Upper lobe of right lung (tissue), 1 donor: Measurements from ENCODE around the gene STAG2. TPM values are rescaled to one million over a fixed set of nuclear protein-coding genes. Genes with fewer than 3 reads are reported as not detected.

Experiments
- ATAC-seq: fragments of 200-7000 bp; cut with Tn5 transposase; one replicate; pipeline ENCODE4 v1.9.1; 2020; ENCODE audit warnings: mild to moderate bottlenecking, moderate library complexity
- DNase-seq: peaks from one replicate; pipeline ENCODE4 v3.0.0-alpha.2; 2020
- H3K27ac ChIP-seq: fragments of 200-600 bp; one replicate; pipeline ENCODE4 v1.8.0; 2022
- H3K27me3 ChIP-seq: fragments of 200-600 bp; one replicate; pipeline ENCODE4 v1.8.0; 2022; ENCODE audit warnings: mild to moderate bottlenecking
- H3K36me3 ChIP-seq: fragments of 200-600 bp; one replicate; pipeline ENCODE4 v1.8.0; 2022
- H3K4me1 ChIP-seq: fragments of 200-600 bp; one replicate; pipeline ENCODE4 v1.8.0; 2022
- H3K4me3 ChIP-seq: fragments of 200-600 bp; one replicate; pipeline ENCODE4 v1.8.0; 2022; ENCODE audit warnings: mild to moderate bottlenecking
- H3K9me3 ChIP-seq: fragments of 200-600 bp; one replicate; pipeline ENCODE4 v1.8.0; 2022
- intact Hi-C: fragments of 100-400 bp; cut with DNase I; formaldehyde crosslinking; loops from one replicate; pipeline ENCODE4 v1.11.0; 2022
- total RNA-seq: library from RNA; stranded (reverse); fragmentation: NEBNext Ultra II Directional; extraction: Animal tissue kit (Norgen Biotek cat#: 25700); gene quantifications from one replicate; pipeline ENCODE4 v1.2.1, GENCODE V29; 2021
- TF ChIP-seq, protein P1 (sequence below): fragments of 200-600 bp; IDR thresholded peaks from one replicate; pipeline ENCODE4 v1.8.0; 2022; ENCODE audit warnings: antibody characterized with exemption
- donor health status: DM: no; HTN: yes; CAD: no; lungs with severe emphysema.

Gene STAG2
- total RNA-seq, 1 donor from 2014 or later, result 71.4 TPM

DNA sequence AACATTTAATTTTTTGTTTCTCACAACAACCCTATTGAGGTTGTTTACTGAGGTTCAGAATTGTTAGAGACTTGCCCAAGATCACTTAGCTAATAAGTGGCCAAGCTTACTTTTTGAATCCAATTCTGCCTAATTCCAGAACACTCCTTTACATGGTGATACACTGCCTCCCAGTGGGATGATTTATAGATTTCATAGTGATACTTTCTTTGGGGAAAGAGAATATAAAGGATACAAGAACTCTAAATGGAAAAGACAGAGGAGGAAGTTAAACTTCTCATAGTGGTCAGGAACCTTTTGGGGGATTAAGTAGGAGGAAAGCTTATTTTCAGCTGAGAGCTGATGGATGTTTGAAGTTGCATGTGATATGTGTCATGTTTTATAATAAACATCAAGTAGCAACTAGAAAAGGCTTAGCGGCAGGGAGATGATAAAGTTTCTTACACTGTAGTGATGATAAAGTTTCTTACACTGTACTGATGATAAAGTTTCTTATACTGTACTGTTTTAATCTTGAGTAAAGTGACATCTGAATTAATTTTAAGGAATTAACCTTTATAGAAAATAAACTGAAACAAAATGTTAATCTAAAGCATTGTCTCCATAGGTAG is 15.3 kb downstream of the STAG2 start:
- Histone ChIP-seq H3K9me3 (no peaks in the 10 kb centered on the region), H3K36me3 (no peaks in the 10 kb centered on the region), H3K27me3 (no peaks in the 10 kb centered on the region), H3K27ac (no peak overlapping the region), H3K4me1 (peaks cover 29% of the 10 kb centered on the region), H3K4me3 (no peak overlapping the region)
- TF ChIP-seq, protein P1, sequence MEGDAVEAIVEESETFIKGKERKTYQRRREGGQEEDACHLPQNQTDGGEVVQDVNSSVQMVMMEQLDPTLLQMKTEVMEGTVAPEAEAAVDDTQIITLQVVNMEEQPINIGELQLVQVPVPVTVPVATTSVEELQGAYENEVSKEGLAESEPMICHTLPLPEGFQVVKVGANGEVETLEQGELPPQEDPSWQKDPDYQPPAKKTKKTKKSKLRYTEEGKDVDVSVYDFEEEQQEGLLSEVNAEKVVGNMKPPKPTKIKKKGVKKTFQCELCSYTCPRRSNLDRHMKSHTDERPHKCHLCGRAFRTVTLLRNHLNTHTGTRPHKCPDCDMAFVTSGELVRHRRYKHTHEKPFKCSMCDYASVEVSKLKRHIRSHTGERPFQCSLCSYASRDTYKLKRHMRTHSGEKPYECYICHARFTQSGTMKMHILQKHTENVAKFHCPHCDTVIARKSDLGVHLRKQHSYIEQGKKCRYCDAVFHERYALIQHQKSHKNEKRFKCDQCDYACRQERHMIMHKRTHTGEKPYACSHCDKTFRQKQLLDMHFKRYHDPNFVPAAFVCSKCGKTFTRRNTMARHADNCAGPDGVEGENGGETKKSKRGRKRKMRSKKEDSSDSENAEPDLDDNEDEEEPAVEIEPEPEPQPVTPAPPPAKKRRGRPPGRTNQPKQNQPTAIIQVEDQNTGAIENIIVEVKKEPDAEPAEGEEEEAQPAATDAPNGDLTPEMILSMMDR, result peak; percentile 27
- intact Hi-C loops, result no loop called here
- no peak for DNase-seq
- peak; percentile 71 for ATAC-seq

DNA sequence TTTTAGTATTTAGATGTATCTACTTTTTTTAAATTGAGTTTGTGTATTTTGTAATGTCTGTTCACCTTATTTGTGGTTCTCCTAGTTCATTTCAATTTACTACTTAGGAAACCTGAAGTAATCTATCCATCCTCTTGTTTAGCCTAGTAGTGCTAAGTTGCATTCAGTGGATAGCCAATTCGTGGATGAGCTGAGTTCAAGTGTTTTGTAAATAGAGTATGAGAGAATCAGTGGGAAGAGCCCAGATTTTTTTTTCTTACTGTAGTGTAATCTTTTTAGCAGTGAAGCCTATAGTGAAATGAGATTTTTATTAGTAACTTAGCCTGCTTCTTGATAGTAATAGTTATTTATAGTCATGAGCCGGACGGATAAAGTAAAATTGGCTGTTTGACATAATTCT is 21.7 kb downstream of the STAG2 start:
- TF ChIP-seq, protein P1, result no peak
- peaks cover 15% of the 10 kb centered on the region for H3K4me1 ChIP-seq
- H3K4me3 ChIP-seq, result no peak overlapping the region
- intact Hi-C loops, result no loop called here
- H3K9me3 ChIP-seq, result no peaks in the 10 kb centered on the region
- ATAC-seq, result no peak
- H3K27me3 ChIP-seq, result no peaks in the 10 kb centered on the region
- H3K36me3 ChIP-seq, result no peaks in the 10 kb centered on the region
- no peak overlapping the region for H3K27ac ChIP-seq
- no peak for DNase-seq

DNA sequence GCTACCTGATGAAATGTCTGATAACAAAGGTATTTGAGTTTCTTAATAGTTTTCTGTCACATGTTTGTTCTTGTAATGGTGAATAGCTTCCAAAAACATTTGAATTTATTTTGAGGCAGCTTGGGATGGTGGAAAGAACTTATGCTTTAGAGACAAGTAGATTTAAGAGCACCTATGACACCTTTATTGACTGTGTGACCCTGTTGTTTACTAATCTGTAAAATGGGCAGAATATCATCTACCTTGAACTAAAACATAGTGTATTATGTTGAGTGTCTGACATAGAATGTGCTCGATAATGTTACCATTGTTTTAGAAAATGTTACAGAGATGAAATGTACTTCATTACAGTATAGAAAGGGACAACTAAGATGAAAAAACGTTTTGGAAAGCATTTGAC is 24.9 kb downstream of the STAG2 start:
- DNase-seq, result no peak
- TF ChIP-seq, protein P1, result no peak
- H3K4me3 ChIP-seq, result no peak overlapping the region
- H3K4me1 ChIP-seq, result no peaks in the 10 kb centered on the region
- no peak overlapping the region for H3K27ac ChIP-seq
- no peaks in the 10 kb centered on the region for H3K36me3 ChIP-seq
- ATAC-seq, result no peak
- intact Hi-C loops, result no loop called here
- H3K9me3 ChIP-seq, result no peaks in the 10 kb centered on the region
- H3K27me3 ChIP-seq, result no peaks in the 10 kb centered on the region

DNA sequence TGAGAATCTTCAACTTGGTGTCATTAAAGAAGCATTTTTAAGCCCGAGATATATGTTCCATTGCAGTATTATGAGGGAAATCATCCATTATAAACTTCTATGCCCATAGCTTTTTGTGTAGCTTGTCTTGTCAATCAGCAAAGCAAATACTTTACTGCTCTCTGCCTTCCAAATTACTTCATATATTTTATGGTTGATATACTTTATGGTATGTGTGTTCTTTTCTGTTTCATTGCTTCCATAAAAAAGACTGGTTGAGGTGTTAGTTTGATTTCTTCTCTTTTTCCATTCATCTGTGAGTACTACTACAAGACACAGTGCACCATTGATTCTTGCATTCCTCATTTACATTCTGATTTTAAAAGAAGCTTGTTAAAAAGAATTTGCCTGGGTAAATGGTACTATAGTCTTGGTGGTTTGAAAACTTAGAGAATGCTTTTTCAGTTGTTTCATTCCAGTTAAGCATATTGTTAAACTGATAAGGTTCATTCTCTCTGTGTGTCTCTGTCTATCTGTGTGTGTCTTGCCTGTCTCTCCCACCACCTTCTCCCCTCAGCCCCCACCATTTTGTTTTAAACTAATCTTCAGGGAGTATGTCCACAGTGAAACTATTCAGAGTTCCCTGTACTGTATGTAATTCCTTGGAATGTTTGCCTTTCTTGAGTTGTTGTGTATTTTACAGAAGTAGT is 27.1 kb downstream of the STAG2 start:
- ATAC-seq (no peak), DNase-seq (no peak)
- Histone ChIP-seq H3K36me3 (no peaks in the 10 kb centered on the region), H3K9me3 (no peaks in the 10 kb centered on the region), H3K4me3 (no peak overlapping the region), H3K27me3 (no peaks in the 10 kb centered on the region), H3K27ac (no peak overlapping the region), H3K4me1 (peaks cover 6% of the 10 kb centered on the region)
- intact Hi-C loops, result no loop called here
- TF ChIP-seq, protein P1, result no peak

DNA sequence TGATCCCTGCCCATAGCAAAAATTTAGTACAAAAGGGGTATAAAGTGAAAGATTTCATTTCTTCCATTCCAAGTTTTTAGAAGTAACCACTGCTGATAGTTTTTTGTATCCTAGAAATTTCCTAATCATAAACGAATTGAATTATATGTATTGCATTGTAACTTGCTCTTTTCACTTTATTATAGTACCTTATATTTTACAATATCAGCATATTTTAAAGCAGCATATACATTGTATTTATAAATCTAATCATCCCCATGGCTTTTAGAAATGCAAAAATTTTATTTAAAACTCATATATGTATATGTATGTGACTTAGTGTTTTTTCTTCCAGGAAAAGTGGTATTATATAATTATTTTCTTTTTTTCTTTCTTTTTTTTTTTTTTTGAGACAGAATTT is 27.7 kb downstream of the STAG2 start:
- Histone ChIP-seq H3K36me3 (no peaks in the 10 kb centered on the region), H3K27me3 (no peaks in the 10 kb centered on the region), H3K4me3 (no peak overlapping the region), H3K9me3 (no peaks in the 10 kb centered on the region), H3K27ac (no peak overlapping the region), H3K4me1 (peaks cover 6% of the 10 kb centered on the region)
- TF ChIP-seq, protein P1, result no peak
- ATAC-seq (no peak), DNase-seq (no peak)
- intact Hi-C loops, result no loop called here
